GM13977 (cell line): ENCODE data around the gene MAFF.

Experiments used
- DNase-seq: peaks from one replicate; pipeline ENCODE4 v3.0.0; 2012; ENCODE audit warnings: low spot score
- in situ Hi-C: fragments of 300-500 bp; cut with MboI; formaldehyde crosslinking; loops from one replicate; pipeline ENCODE4 v1.12.0; 2022; ENCODE audit warnings: low sequenced_read_pairs, low pct_unique_long_range_greater_than_20kb, mixed read lengths, inconsistent platforms; ENCODE audit not compliant: unreplicated experiment
- TF ChIP-seq, protein P1 (sequence below): IDR thresholded peaks from 2 replicates; pipeline ENCODE4 v1.5.1; 2012; ENCODE audit warnings: mild to moderate bottlenecking, control low read depth; ENCODE audit not compliant: insufficient read depth; ENCODE audit errors: extremely low read depth, missing control alignments

Gene MAFF

DNA sequence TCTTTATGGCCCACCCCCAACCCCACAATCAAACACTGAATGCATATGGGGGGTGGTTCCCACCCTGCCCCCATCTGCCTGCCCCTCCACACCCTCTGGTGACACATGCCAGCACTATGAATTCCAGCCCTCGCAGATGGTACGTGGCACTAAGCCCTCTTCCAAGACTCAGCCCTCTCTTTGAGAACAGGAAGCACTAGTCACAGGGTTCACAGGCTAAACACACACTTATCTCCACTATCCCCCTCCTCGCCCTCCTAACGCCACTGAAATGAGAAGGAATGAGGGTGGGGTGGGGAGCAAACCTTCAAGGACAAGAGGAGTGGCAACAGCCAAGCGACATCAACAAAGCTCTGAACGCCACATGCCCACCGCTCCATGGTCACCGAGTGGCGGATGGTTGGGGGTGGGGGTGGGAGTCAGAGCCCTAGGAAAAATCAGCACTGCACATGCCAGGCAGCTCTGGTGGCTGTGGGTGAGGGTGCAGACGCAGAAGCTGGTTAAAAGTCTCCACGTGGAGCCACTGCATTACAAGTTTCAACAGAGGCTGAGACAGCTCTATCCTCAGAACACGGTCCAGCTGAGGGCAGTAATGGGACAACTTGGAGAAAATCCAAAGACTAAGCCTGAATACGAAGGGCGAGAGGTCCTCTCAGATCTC is 37.4 kb downstream of the MAFF start:
- in situ Hi-C loops, result no loop called here
- DNase-seq, result no peak
- TF ChIP-seq, protein P1, sequence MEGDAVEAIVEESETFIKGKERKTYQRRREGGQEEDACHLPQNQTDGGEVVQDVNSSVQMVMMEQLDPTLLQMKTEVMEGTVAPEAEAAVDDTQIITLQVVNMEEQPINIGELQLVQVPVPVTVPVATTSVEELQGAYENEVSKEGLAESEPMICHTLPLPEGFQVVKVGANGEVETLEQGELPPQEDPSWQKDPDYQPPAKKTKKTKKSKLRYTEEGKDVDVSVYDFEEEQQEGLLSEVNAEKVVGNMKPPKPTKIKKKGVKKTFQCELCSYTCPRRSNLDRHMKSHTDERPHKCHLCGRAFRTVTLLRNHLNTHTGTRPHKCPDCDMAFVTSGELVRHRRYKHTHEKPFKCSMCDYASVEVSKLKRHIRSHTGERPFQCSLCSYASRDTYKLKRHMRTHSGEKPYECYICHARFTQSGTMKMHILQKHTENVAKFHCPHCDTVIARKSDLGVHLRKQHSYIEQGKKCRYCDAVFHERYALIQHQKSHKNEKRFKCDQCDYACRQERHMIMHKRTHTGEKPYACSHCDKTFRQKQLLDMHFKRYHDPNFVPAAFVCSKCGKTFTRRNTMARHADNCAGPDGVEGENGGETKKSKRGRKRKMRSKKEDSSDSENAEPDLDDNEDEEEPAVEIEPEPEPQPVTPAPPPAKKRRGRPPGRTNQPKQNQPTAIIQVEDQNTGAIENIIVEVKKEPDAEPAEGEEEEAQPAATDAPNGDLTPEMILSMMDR, result no peak

DNA sequence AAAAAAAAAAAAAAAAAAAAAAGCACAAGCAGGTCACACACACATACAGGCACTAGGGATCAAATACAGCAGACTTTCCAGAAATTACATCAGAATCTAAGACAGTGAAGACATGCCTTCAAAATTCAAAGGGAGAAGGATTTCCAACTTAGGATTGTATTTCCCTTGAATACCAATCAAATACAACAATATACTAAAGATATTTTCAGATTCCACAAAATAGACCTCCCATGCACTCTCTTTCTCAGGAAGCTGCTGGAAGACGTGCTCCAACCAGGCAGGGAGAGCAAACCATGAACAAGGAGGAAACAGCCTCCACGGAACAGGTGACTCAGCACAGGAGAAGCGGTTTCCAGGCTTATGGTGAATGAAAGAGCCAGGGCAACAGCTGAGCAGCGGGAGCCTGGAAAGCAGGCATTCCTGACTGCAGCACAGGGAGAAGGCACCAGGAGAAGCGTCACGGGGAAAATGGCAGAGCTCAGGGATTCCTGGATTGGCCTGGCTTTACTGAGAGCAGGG is 39.0 kb downstream of the MAFF start:
- DNase-seq, result no peak
- TF ChIP-seq, protein P1, result no peak
- in situ Hi-C loops, result no loop called here

DNA sequence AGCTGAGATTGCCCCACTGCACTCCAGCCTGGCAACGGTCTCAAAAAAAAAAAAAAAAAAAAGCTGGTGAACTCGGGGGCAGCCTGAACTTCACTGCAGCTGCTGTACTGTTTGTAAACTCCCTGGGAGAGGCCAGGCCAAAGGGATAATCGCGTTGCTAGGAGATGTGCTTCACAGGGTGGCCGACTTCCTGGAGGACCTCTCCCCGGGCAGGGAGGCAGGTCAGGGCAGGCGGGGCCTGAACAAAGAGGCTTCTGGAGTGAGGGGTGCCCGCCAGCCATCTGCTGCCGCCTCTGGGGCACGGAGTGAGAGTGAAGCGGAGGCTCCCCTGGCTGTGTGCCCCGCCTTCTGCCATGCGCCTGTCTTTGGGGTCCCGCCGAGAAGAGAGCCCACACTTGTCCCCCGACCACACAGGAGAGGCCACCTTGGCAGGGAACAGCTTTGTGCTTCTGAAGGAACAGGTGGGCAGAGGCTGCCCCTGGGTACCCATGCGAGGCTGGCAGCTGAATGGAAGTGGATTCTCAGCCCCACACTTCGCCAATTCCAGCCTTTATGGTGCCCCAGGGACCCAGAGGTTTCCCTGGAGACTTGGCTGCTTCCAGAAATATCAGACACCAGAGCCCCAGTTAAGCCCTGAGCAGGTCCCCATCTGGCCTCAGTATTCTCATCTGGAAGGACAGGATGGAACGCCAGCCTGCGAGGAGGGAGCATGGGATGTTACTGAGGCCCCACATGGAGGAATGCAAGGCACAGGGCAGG is 41.4 kb downstream of the MAFF start:
- TF ChIP-seq, protein P1, result no peak
- in situ Hi-C loops, result no loop called here

DNA sequence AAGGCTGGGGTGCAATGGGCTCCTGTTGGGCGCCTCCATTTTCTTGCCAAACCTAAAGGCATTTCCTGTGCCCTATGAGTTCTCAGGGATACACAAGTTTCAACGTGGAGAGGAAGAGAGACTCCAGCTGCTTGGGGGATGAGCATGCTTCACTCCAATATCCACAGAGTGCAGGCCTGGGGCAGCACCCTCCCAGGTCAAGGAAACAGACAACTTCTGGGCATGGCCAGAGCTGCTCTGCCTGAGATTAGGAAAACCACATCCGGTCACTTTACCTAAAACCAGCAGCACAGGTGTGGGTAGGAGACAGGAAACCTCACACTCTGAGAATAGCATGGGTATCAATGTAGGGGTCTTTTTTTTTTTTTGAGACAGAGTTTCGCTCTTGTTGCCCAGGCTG is 42.3 kb downstream of the MAFF start:
- DNase-seq, result no peak
- TF ChIP-seq, protein P1, result no peak
- in situ Hi-C loops, result no loop called here

More for the DNA sequence above, 41.4 kb downstream of the MAFF start:
- DNase-seq, result no peak

DNA sequence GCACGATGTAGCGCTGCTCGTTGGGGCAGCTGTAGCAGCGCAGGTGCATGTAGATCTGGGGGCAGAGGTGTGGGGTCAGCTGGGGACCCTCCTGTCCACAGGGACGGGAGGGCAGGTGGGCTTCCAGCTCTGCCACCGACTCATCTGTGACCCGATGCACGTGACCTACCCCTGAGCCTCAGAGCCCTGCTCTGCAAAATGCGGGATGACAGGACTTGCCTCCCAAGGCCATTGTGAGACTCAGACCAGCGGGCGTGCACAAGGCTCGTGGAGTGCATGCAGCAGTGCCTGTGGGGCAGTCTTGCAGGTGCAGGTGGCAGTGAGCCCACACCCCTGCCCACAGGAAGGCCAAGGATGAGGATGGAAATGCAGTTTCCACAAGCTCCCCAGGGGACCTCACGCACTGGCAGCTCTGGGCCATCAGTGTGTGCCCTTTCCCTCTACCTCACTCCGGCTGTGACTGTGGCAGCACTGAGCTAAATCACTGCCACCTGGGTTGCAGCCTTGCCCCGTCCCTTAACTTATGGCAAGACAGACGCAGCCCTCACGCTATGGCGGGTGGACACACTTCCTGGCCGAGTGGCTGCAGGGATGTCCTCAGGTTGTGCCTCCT is 44.4 kb downstream of the MAFF start:
- in situ Hi-C loops, result no loop called here
- TF ChIP-seq, protein P1, result no peak
- DNase-seq, result no peak

DNA sequence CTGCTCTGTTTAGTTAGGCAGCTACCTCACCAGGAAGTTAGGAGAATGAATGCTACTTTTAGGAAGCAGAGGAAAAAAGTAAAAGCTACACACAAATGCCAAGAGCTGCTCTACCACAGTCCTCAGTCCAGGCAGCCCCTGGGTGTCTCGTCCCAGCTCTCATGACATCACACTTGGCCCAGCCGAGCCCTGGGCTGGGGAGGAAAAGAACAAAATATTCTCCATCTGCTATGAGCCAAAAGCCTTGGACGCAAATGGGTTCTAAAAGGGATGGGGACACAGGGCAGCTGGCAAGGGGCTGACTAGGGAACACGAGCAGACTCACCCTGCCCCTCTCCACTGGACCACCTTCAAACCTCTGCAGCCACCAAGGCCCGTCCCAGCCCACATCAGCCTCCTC is 44.9 kb downstream of the MAFF start:
- TF ChIP-seq, protein P1, result no peak
- no peak for DNase-seq
- in situ Hi-C loops, result no loop called here
